Loucy (cell line): Measurements from ENCODE around the gene DLG2.

ENCODE experiments used
- H2AFZ ChIP-seq: fragments of 200-600 bp; sonication (generic); 2 replicates; pipeline ENCODE4 v1.6.0; 2016; ENCODE audit warnings: antibody characterized with exemption, mild to moderate bottlenecking, low read length, moderate library complexity
- H3F3A ChIP-seq: fragments of 200-600 bp; 2 replicates; pipeline ENCODE4 v1.6.0; 2016; ENCODE audit warnings: antibody characterized with exemption, low read depth, mild to moderate bottlenecking
- H3K27me3 ChIP-seq: fragments of 200-600 bp; sonication (generic); 2 replicates; pipeline ENCODE4 v1.6.1; 2014; ENCODE audit warnings: low read length, mild to moderate bottlenecking; ENCODE audit not compliant: insufficient read depth, poor library complexity, severe bottlenecking
- H3K36me3 ChIP-seq: fragments of 200-600 bp; sonication (generic); 2 replicates; pipeline ENCODE4 v1.6.1; 2016; ENCODE audit warnings: low read length; ENCODE audit not compliant: insufficient read depth
- H3K4me1 ChIP-seq: fragments of 200-600 bp; sonication (generic); 2 replicates; pipeline ENCODE4 v1.5.1; 2014; ENCODE audit warnings: low read length, mild to moderate bottlenecking; ENCODE audit not compliant: insufficient read depth, poor library complexity, severe bottlenecking
- H3K4me2 ChIP-seq: fragments of 200-600 bp; sonication (generic); 2 replicates; pipeline ENCODE4 v1.6.0; 2014; ENCODE audit warnings: antibody characterized with exemption, low read length, low read depth, mild to moderate bottlenecking; ENCODE audit not compliant: poor library complexity, severe bottlenecking
- H3K4me3 ChIP-seq: fragments of 200-600 bp; sonication (generic); 2 replicates; pipeline ENCODE4 v1.5.1; 2014; ENCODE audit warnings: low read length, mild to moderate bottlenecking, mixed read lengths; ENCODE audit not compliant: poor library complexity, severe bottlenecking
- H3K79me2 ChIP-seq: fragments of 200-600 bp; sonication (generic); 2 replicates; pipeline ENCODE4 v1.6.1; 2014; ENCODE audit warnings: low read length; ENCODE audit not compliant: insufficient read depth
- H3K9ac ChIP-seq: fragments of 200-600 bp; sonication (generic); 2 replicates; pipeline ENCODE4 v1.6.0; 2014; ENCODE audit warnings: mild to moderate bottlenecking, low read depth, low read length, moderate library complexity; ENCODE audit not compliant: poor library complexity, severe bottlenecking
- H3K9me2 ChIP-seq: fragments of 200-600 bp; sonication (generic); replicated peaks from 2 replicates; pipeline ENCODE4 v1.6.1; 2016; ENCODE audit warnings: low read depth, low read length, mixed read lengths
- H3K9me3 ChIP-seq: fragments of 200-600 bp; sonication (generic); 2 replicates; pipeline ENCODE4 v1.6.1; 2014; ENCODE audit warnings: mild to moderate bottlenecking, antibody characterized with exemption, low read length, low read depth; ENCODE audit not compliant: insufficient read depth
- H4K20me1 ChIP-seq: fragments of 200-600 bp; sonication (generic); 2 replicates; pipeline ENCODE4 v1.6.0; 2014; ENCODE audit warnings: antibody characterized with exemption, low read length, mild to moderate bottlenecking; ENCODE audit not compliant: insufficient read depth, poor library complexity, severe bottlenecking
- EZH2phosphoT487 ChIP-seq: fragments of 200-600 bp; IDR thresholded peaks from 2 replicates; pipeline ENCODE4 v1.6.1; 2018; ENCODE audit warnings: antibody characterized with exemption, mild to moderate bottlenecking, moderate library complexity, borderline replicate concordance
- TF ChIP-seq, protein P1 (sequence below): fragments of 200-600 bp; sonication (generic); conservative IDR thresholded peaks from 2 replicates; pipeline ENCODE4 v1.5.1; 2014; ENCODE audit warnings: mild to moderate bottlenecking, antibody characterized with exemption, low read length

The DLG2 gene

DNA sequence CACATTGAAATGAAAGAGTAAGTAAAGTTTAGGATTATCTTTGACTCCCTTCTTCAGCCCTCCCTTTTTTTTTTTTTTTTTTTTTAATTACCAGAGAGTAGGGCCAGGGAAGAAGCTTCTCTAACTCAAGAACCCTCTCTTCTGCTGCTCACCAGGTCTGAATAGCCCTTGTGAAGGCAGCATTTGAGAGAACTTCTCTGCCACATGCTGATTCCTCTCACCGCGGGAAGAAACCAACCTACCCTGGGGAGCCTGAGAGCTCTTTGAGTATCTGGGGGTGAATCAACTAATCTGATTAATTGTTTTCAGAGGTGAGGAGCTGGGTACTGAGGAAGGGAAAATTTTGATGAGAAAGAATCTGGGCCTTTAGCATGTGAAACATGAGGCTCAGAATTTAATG is 1906.5 kb downstream of the DLG2 start:
- Histone ChIP-seq H3K9me3 (no peaks in the 10 kb centered on the region), H3K36me3 (no peaks in the 10 kb centered on the region), H3K79me2 (no peaks in the 10 kb centered on the region), H3K27me3 (no peaks in the 10 kb centered on the region), H4K20me1 (no peaks in the 10 kb centered on the region), H3F3A (no peaks in the 10 kb centered on the region), H3K9me2 (no peaks in the 10 kb centered on the region), H3K4me3 (no peak overlapping the region), H2AFZ (no peak overlapping the region), H3K4me2 (no peak overlapping the region), H3K4me1 (no peaks in the 10 kb centered on the region), H3K9ac (no peak overlapping the region)
- no peak for TF ChIP-seq EZH2phosphoT487
- TF ChIP-seq, protein P1, sequence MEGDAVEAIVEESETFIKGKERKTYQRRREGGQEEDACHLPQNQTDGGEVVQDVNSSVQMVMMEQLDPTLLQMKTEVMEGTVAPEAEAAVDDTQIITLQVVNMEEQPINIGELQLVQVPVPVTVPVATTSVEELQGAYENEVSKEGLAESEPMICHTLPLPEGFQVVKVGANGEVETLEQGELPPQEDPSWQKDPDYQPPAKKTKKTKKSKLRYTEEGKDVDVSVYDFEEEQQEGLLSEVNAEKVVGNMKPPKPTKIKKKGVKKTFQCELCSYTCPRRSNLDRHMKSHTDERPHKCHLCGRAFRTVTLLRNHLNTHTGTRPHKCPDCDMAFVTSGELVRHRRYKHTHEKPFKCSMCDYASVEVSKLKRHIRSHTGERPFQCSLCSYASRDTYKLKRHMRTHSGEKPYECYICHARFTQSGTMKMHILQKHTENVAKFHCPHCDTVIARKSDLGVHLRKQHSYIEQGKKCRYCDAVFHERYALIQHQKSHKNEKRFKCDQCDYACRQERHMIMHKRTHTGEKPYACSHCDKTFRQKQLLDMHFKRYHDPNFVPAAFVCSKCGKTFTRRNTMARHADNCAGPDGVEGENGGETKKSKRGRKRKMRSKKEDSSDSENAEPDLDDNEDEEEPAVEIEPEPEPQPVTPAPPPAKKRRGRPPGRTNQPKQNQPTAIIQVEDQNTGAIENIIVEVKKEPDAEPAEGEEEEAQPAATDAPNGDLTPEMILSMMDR: no peak

DNA sequence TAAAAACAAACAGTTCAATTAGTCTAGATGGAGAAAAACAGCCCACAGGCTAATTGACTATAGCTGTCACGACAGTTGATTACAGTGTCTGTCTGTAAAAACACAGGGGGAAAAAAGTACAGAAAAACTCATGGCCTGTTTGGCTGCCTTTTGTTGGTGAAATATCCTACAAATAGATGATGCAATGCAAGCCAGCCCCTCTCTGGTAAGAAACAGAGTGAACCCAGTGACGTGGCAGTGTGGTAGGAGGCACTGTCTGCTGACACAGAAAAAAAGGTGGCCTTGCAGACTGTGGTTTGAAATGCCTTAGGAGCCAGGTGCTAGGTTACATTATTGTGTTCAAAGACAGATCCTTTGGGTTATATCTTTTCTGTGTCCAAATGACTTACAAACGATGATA is 1909.6 kb downstream of the DLG2 start:
- Histone ChIP-seq H3K4me2 (no peak overlapping the region), H3K9ac (no peak overlapping the region), H3F3A (no peaks in the 10 kb centered on the region), H4K20me1 (no peaks in the 10 kb centered on the region), H3K27me3 (no peaks in the 10 kb centered on the region), H3K9me3 (no peaks in the 10 kb centered on the region), H3K4me3 (no peak overlapping the region), H3K79me2 (no peaks in the 10 kb centered on the region), H3K4me1 (no peaks in the 10 kb centered on the region), H3K9me2 (no peaks in the 10 kb centered on the region), H2AFZ (no peak overlapping the region), H3K36me3 (no peaks in the 10 kb centered on the region)
- TF ChIP-seq, protein P1: no peak

DNA sequence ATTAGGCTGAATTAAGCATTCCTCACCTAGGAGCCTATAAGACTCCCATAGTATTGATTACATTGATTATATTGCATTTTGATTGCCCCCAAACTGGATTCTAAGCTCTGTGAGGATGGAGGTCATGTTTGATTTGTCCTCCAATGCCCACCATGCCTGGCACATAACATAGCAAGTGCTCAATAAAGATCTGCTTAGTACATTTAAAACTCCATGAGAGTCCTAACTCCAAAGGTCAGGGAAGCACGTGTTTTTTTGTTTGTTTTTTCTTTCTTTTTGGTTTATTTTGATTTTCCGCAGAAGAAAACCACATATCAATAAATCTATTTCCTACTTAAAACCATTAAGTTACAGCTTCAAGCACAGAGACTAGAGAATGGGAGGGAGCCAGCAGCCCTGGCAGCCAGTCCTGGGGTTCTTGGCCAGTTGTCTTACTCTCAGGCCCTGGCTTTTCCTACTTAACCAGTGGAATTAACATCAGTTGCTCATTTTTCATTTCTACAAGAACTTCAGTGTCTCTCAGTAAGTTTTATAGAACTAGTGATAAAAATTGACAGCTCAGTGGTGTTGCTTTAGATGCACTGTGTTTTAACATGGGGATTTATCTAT is 1911.1 kb downstream of the DLG2 start:
- Histone ChIP-seq H3K4me2 (no peak overlapping the region), H3F3A (no peaks in the 10 kb centered on the region), H3K4me1 (no peaks in the 10 kb centered on the region), H3K4me3 (no peak overlapping the region), H3K79me2 (no peaks in the 10 kb centered on the region), H3K9me3 (no peaks in the 10 kb centered on the region), H3K36me3 (no peaks in the 10 kb centered on the region), H2AFZ (no peak overlapping the region), H4K20me1 (no peaks in the 10 kb centered on the region), H3K27me3 (no peaks in the 10 kb centered on the region), H3K9me2 (no peaks in the 10 kb centered on the region), H3K9ac (no peak overlapping the region)
- TF ChIP-seq EZH2phosphoT487: no peak
- TF ChIP-seq, protein P1: no peak
